ENCODE results near the gene ROBO1.

ROBO1 gene

GRCh38 chr3:78861156-78861555 lies 906.6 kb downstream of the ROBO1 start:
- no peak for DNase-seq

GRCh38 chr3:78860567-78860966 lies 907.2 kb downstream of the ROBO1 start:
- DNase-seq = no peak

- DNase-seq = no peak
These were observed 908.9 kb downstream of the ROBO1 start for GRCh38 chr3:78858910-78859309.

- no peak for DNase-seq
These were observed 909.6 kb downstream of the ROBO1 start for GRCh38 chr3:78858174-78858573.

GRCh38 chr3:78857494-78858111 lies 910.2 kb downstream of the ROBO1 start:
- no peak for DNase-seq

GRCh38 chr3:78856164-78856563 lies 911.6 kb downstream of the ROBO1 start:
- DNase-seq = no peak

GRCh38 chr3:78855190-78855589 lies 912.6 kb downstream of the ROBO1 start:
- no peak for DNase-seq

GRCh38 chr3:78848392-78849288 lies 919.2 kb downstream of the ROBO1 start:
- DNase-seq = no peak

GRCh38 chr3:78847603-78848002 lies 920.2 kb downstream of the ROBO1 start:
- DNase-seq = no peak

GRCh38 chr3:78847203-78847602 lies 920.6 kb downstream of the ROBO1 start:
- no peak for DNase-seq

GRCh38 chr3:78846718-78847117 lies 921.1 kb downstream of the ROBO1 start:
- no peak for DNase-seq

GRCh38 chr3:78845605-78846004 lies 922.2 kb downstream of the ROBO1 start:
- DNase-seq = no peak

GRCh38 chr3:78844307-78844706 lies 923.5 kb downstream of the ROBO1 start:
- no peak for DNase-seq

- DNase-seq = no peak
These were observed 928.1 kb downstream of the ROBO1 start for GRCh38 chr3:78839693-78840092.

- no peak for DNase-seq
These were observed 929.4 kb downstream of the ROBO1 start for GRCh38 chr3:78838362-78838761.

GRCh38 chr3:78834910-78835309 lies 932.9 kb downstream of the ROBO1 start:
- DNase-seq = no peak

- DNase-seq = no peak
These were observed 935.0 kb downstream of the ROBO1 start for GRCh38 chr3:78832785-78833204.

- DNase-seq = no peak
These were observed 936.3 kb downstream of the ROBO1 start for GRCh38 chr3:78831446-78831972.

GRCh38 chr3:78830470-78830869 lies 937.3 kb downstream of the ROBO1 start:
- DNase-seq = no peak

- DNase-seq = no peak
These were observed 940.2 kb downstream of the ROBO1 start for GRCh38 chr3:78827618-78828017.

- DNase-seq = no peak
These were observed 942.0 kb downstream of the ROBO1 start for GRCh38 chr3:78825858-78826215.

GRCh38 chr3:78825118-78825857 lies 942.5 kb downstream of the ROBO1 start:
- DNase-seq = no peak

- no peak for DNase-seq
These were observed 943.9 kb downstream of the ROBO1 start for GRCh38 chr3:78823859-78824258.

- no peak for DNase-seq
These were observed 944.4 kb downstream of the ROBO1 start for GRCh38 chr3:78823434-78823833.

Measured in NCI-H345 (cell line).